Osteoblast (primary cell): Measurements from ENCODE around the gene HGFAC. TPM values are rescaled to one million over a fixed set of nuclear protein-coding genes. Genes with fewer than 3 reads are reported as not detected.

Source experiments
- DNase-seq: peaks from one replicate; pipeline ENCODE4 v3.0.0; 2011; ENCODE audit warnings: low spot score, mixed read lengths; ENCODE audit not compliant: insufficient read length; ENCODE audit errors: missing footprints
- H2AFZ ChIP-seq: 2 replicates; pipeline ENCODE4 v1.6.0; 2011; ENCODE audit warnings: mild to moderate bottlenecking, low read length
- H3K27ac ChIP-seq: 2 replicates; pipeline ENCODE4 v1.5.1; 2011; ENCODE audit warnings: mild to moderate bottlenecking, low read depth, low read length, moderate library complexity
- H3K27me3 ChIP-seq: 2 replicates; pipeline ENCODE4 v1.6.0; 2012; ENCODE audit warnings: mild to moderate bottlenecking, control low read depth, inconsistent platforms, low read length, moderate library complexity; ENCODE audit not compliant: insufficient read depth
- H3K36me3 ChIP-seq: 2 replicates; pipeline ENCODE4 v1.5.1; 2011; ENCODE audit warnings: mild to moderate bottlenecking, low read length, control low read depth, moderate library complexity; ENCODE audit not compliant: insufficient read depth
- H3K4me1 ChIP-seq: 2 replicates; pipeline ENCODE4 v1.5.1; 2011; ENCODE audit warnings: mild to moderate bottlenecking, low read length, control low read depth, moderate library complexity; ENCODE audit not compliant: insufficient read depth
- H3K4me2 ChIP-seq: 2 replicates; pipeline ENCODE4 v1.6.0; 2011; ENCODE audit warnings: mild to moderate bottlenecking, low read length; ENCODE audit not compliant: insufficient read depth
- H3K4me3 ChIP-seq: fragments of 200-600 bp; sonication (generic); 3 replicates; pipeline ENCODE4 v1.5.1; 2012; ENCODE audit warnings: mild to moderate bottlenecking, low read length, inconsistent platforms; ENCODE audit not compliant: insufficient read depth
- H3K79me2 ChIP-seq: 2 replicates; pipeline ENCODE4 v1.6.0; 2012; ENCODE audit warnings: mild to moderate bottlenecking, low read length, control low read depth, inconsistent platforms; ENCODE audit not compliant: insufficient read depth
- H3K9me3 ChIP-seq: 2 replicates; pipeline ENCODE4 v1.5.1; 2011; ENCODE audit warnings: low read depth, low read length, control low read depth
- H4K20me1 ChIP-seq: 2 replicates; pipeline ENCODE4 v1.6.0; 2012; ENCODE audit warnings: mild to moderate bottlenecking, low read length, control low read depth; ENCODE audit not compliant: insufficient read depth
- total RNA-seq: library from RNA; depleted of rRNA; stranded (reverse); fragments of >200 nt; gene quantifications from 2 replicates; pipeline ENCODE4 v1.2.3, GENCODE V29; 2012
- TF ChIP-seq, protein P1 (sequence below): IDR thresholded peaks from 2 replicates; pipeline ENCODE4 v1.5.1; 2011; ENCODE audit warnings: mild to moderate bottlenecking, low read depth, low read length, moderate library complexity; ENCODE audit errors: extremely low read depth

Gene HGFAC
- total RNA-seq, 1 donor = not detected

DNA sequence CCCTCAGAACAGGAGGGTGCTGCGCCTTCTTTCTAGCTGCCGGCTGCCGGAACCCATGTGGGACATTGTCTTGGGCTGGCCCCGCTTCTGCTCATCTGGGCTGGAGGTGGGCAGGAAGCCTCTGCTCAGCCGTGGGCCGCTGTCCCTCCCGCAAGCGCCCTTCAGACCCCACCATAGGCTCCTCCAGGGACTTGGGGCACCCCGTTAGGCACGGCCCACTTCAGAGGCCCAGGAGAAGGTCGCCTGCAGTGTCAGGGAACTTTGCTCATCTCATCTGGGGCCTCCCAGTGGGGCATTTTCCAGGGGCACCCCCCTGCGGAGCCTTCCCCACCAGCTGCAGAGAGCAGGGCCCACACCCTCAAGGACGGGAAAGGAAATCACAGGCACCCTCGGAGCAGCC lies 54.3 kb downstream of the HGFAC start:
- Histone ChIP-seq H3K4me1 (peaks cover 20% of the 10 kb centered on the region), H3K4me2 (no peak overlapping the region), H4K20me1 (peaks cover 7% of the 10 kb centered on the region), H3K36me3 (no peaks in the 10 kb centered on the region), H3K9me3 (no peaks in the 10 kb centered on the region), H3K27ac (no peak overlapping the region), H2AFZ (no peak overlapping the region), H3K4me3 (no peak overlapping the region), H3K27me3 (peaks cover 3% of the 10 kb centered on the region), H3K79me2 (no peaks in the 10 kb centered on the region)
- TF ChIP-seq, protein P1, sequence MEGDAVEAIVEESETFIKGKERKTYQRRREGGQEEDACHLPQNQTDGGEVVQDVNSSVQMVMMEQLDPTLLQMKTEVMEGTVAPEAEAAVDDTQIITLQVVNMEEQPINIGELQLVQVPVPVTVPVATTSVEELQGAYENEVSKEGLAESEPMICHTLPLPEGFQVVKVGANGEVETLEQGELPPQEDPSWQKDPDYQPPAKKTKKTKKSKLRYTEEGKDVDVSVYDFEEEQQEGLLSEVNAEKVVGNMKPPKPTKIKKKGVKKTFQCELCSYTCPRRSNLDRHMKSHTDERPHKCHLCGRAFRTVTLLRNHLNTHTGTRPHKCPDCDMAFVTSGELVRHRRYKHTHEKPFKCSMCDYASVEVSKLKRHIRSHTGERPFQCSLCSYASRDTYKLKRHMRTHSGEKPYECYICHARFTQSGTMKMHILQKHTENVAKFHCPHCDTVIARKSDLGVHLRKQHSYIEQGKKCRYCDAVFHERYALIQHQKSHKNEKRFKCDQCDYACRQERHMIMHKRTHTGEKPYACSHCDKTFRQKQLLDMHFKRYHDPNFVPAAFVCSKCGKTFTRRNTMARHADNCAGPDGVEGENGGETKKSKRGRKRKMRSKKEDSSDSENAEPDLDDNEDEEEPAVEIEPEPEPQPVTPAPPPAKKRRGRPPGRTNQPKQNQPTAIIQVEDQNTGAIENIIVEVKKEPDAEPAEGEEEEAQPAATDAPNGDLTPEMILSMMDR = no peak
- DNase-seq = no peak

DNA sequence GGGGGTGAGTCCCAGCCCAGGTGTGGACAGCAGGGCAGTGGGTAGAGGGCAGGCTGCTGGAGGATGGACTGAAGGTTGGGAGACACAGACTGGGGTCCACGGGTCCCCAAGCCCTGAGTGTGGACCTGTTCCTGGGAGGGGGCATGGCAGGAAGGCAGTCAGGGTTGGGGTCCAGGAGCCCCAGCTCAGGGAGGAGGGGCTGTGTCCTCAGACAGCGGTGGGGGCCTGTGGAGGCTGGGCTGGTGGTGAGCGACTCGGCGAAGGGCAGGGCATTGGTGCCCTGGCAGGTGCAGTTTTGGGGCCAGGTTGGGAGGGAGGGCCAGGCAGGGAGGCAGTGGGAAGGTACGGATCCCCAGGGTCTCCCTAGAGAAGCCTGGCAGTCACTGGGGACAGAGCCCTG lies 55.3 kb downstream of the HGFAC start:
- H3K4me1 ChIP-seq = peaks cover 12% of the 10 kb centered on the region
- H3K79me2 ChIP-seq = no peaks in the 10 kb centered on the region
- TF ChIP-seq, protein P1 = no peak
- no peaks in the 10 kb centered on the region for H3K27me3 ChIP-seq
- H3K27ac ChIP-seq = no peak overlapping the region
- H3K36me3 ChIP-seq = no peaks in the 10 kb centered on the region
- peaks cover 11% of the 10 kb centered on the region for H4K20me1 ChIP-seq
- no peak overlapping the region for H3K4me3 ChIP-seq
- no peak overlapping the region for H3K4me2 ChIP-seq
- no peak for DNase-seq
- no peaks in the 10 kb centered on the region for H3K9me3 ChIP-seq
- H2AFZ ChIP-seq = no peak overlapping the region

DNA sequence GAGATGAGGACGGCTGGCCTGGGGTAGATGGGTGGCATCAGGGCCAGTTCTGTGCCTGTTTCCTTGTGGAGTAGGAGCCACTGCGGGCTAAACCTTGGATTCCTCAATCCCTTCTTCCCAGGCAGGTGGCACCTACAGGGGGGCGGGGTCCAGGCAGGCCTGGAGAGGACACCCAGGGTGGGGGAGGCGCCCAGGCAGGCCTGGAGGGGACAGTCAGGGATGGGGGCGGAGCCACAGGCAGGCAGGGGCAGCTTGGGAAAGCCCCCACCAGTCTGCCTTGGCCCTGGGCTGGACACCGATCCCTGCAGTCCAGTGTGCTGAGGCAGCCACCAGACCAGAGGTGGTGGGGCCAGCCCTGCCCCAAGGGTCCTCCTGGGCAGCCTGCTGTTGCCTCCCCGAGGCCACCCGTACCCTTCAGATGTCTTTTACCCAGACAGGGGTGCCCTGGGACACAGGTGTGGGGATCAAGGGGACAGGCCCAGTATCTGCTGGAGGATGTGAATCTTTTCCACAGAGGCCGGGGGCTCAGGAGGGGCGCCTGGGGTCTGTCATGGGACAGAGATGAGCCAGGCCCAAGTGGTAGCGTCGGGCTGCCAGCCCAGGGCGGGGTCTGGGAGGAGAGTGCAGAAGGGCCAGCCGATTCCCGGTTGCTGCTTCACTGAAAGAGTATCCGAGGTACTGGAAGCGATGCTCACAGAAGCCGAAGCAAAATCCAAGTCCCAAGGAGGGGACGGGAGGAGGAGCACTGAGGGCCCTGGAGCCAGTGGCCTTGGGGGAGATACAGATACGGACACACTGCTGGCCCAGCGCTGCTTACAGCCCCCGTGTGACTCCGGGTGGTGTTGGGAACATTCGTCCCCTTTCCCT lies 56.0 kb downstream of the HGFAC start:
- Histone ChIP-seq H3K4me1 (peaks cover 8% of the 10 kb centered on the region), H3K27me3 (no peaks in the 10 kb centered on the region), H3K27ac (no peak overlapping the region), H3K79me2 (no peaks in the 10 kb centered on the region), H3K4me3 (no peak overlapping the region), H2AFZ (no peak overlapping the region), H3K4me2 (no peak overlapping the region), H3K9me3 (no peaks in the 10 kb centered on the region), H3K36me3 (no peaks in the 10 kb centered on the region), H4K20me1 (peaks cover 11% of the 10 kb centered on the region)
- DNase-seq = no peak
- TF ChIP-seq, protein P1 = no peak

DNA sequence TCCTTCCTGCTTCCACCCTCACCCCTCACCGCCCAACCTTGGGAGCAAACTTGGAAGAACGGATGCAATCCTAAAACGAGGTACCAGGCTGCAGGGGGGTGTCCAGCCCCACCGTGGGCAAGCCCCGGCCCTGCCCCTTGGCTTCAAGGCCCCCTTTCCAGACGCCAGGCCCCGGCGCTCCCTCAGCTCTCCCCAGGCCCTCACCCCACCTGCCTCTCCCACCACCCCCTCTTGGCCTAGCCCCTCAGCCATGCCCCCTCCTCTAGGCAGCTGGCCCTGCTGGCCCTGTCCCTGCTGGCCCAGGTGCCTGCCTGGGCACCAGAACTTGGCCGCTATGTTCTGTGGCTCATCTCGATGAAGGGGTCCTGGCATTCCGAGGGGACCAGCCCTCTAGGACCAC lies 56.6 kb downstream of the HGFAC start:
- Histone ChIP-seq H4K20me1 (peaks cover 16% of the 10 kb centered on the region), H3K36me3 (no peaks in the 10 kb centered on the region), H3K27me3 (no peaks in the 10 kb centered on the region), H3K27ac (no peak overlapping the region), H3K4me3 (no peak overlapping the region), H3K4me1 (peaks cover 5% of the 10 kb centered on the region), H3K79me2 (no peaks in the 10 kb centered on the region), H3K9me3 (no peaks in the 10 kb centered on the region), H3K4me2 (no peak overlapping the region), H2AFZ (no peak overlapping the region)
- TF ChIP-seq, protein P1 = no peak
- no peak for DNase-seq
